Measurements from ENCODE around the gene RASAL1. TPM values are rescaled to one million over a fixed set of nuclear protein-coding genes. Genes with fewer than 3 reads are reported as not detected.

The RASAL1 gene
- total RNA-seq, 1 donor from 2014 or later = 0.26 TPM

GRCh38 chr12:113054948-113055486, 80.5 kb downstream of the RASAL1 start:
- Histone ChIP-seq H3K9me3 (no peaks in the 10 kb centered on the region), H3K27ac (no peak overlapping the region), H3K36me3 (no peaks in the 10 kb centered on the region), H3K4me3 (no peak overlapping the region), H3K27me3 (peaks cover 38% of the 10 kb centered on the region), H3K4me1 (peaks cover 9% of the 10 kb centered on the region)
- TF ChIP-seq, protein P1, sequence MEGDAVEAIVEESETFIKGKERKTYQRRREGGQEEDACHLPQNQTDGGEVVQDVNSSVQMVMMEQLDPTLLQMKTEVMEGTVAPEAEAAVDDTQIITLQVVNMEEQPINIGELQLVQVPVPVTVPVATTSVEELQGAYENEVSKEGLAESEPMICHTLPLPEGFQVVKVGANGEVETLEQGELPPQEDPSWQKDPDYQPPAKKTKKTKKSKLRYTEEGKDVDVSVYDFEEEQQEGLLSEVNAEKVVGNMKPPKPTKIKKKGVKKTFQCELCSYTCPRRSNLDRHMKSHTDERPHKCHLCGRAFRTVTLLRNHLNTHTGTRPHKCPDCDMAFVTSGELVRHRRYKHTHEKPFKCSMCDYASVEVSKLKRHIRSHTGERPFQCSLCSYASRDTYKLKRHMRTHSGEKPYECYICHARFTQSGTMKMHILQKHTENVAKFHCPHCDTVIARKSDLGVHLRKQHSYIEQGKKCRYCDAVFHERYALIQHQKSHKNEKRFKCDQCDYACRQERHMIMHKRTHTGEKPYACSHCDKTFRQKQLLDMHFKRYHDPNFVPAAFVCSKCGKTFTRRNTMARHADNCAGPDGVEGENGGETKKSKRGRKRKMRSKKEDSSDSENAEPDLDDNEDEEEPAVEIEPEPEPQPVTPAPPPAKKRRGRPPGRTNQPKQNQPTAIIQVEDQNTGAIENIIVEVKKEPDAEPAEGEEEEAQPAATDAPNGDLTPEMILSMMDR (IDR thresholded peaks at IDR 0.05) = no peak
- no peak for DNase-seq
- intact Hi-C loops (cut with DNase I) = loop anchor here (10.0 kb wide), 1 partner anchor 120 kb away; no protein-coding TSS in a partner anchor
- ATAC-seq = no peak

DNA sequence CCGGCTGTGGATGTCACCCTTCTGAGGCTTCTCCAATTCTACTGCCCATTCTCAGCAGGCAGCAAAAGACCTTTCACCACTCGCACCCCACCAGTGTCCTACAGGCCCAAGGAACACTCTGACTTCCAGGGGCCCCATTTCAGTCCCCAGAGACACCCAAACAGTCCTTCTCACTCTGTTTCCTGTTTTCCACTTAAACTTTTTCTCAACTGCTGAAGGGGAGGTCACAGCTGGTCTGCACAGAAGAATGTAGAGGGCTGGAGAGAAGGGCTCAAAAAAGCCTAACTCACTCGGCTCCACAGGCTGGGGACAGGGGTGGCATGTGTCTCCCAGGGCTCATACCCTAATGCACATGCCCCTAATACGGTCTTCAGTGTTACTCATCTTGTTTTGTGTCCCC, 83.2 kb downstream of the RASAL1 start:
- intact Hi-C loops (cut with DNase I) = loop anchor here (10.0 kb wide), 1 partner anchor 122 kb away; no protein-coding TSS in a partner anchor
- ATAC-seq (no peak), DNase-seq (no peak)
- TF ChIP-seq, protein P1 (IDR thresholded peaks at IDR 0.05) = no peak
- Histone ChIP-seq H3K9me3 (no peaks in the 10 kb centered on the region), H3K4me1 (peaks cover 7% of the 10 kb centered on the region), H3K27ac (no peak overlapping the region), H3K27me3 (peaks cover 23% of the 10 kb centered on the region), H3K36me3 (no peaks in the 10 kb centered on the region), H3K4me3 (no peak overlapping the region)

- H3K27me3 ChIP-seq = peaks cover 17% of the 10 kb centered on the region
- H3K27ac ChIP-seq = no peak overlapping the region
- TF ChIP-seq, protein P1 (IDR thresholded peaks at IDR 0.05) = no peak
- DNase-seq (no peak), ATAC-seq (no peak)
- intact Hi-C loops (cut with DNase I) = loop anchor here (10.0 kb wide), 1 partner anchor 123 kb away; no protein-coding TSS in a partner anchor
- H3K4me3 ChIP-seq = no peak overlapping the region
- no peaks in the 10 kb centered on the region for H3K9me3 ChIP-seq
- no peaks in the 10 kb centered on the region for H3K36me3 ChIP-seq
- H3K4me1 ChIP-seq = peaks cover 1% of the 10 kb centered on the region
These were observed 83.8 kb downstream of the RASAL1 start for GRCh38 chr12:113051759-113052158.

DNA sequence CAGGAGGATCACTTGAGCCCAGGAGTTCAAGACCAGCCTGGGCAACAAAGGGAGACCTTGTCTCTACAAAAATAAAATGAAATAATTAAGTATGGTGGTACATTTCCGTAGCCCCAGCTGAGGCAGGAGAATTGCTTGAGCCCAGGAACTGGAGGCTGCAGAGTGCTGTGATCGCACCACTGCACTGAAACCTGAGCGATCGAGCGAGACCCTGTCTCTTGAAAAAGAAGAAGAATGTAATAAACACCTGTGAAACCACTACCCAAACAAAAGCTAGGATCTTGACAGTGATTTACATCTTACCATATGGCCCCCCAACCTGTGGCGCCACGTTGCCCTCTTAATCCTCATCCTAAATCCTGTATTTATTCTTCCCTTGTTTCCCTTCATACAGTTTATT, 84.8 kb downstream of the RASAL1 start:
- no peak for ATAC-seq
- H3K4me3 ChIP-seq = no peak overlapping the region
- H3K27me3 ChIP-seq = peaks cover 7% of the 10 kb centered on the region
- no peaks in the 10 kb centered on the region for H3K36me3 ChIP-seq
- TF ChIP-seq, protein P1 (IDR thresholded peaks at IDR 0.05) = no peak
- no peak for DNase-seq
- no peak overlapping the region for H3K27ac ChIP-seq
- intact Hi-C loops (cut with DNase I) = loop anchor here (10.0 kb wide), 1 partner anchor 124 kb away; no protein-coding TSS in a partner anchor
- H3K4me1 ChIP-seq = no peaks in the 10 kb centered on the region
- H3K9me3 ChIP-seq = no peaks in the 10 kb centered on the region

- H3K27ac ChIP-seq = no peak overlapping the region
- TF ChIP-seq, protein P1 (IDR thresholded peaks at IDR 0.05) = no peak
- no peak overlapping the region for H3K4me3 ChIP-seq
- H3K9me3 ChIP-seq = no peaks in the 10 kb centered on the region
- H3K36me3 ChIP-seq = no peaks in the 10 kb centered on the region
- DNase-seq (peak; percentile 65), ATAC-seq (peak; percentile 60)
- H3K4me1 ChIP-seq = no peaks in the 10 kb centered on the region
- H3K27me3 ChIP-seq = peaks cover under 1% of the 10 kb centered on the region
- intact Hi-C loops (cut with DNase I) = loop anchor here (10.0 kb wide), 1 partner anchor 125 kb away; no protein-coding TSS in a partner anchor
These were observed 85.4 kb downstream of the RASAL1 start for GRCh38 chr12:113049976-113050742.

Small RNAs within 50 kb of the gene (microRNA-seq; reads per million reads assigned to microRNA genes)
- gene MIR7106 (ENCODE audit: borderline microRNAs expressed) = not detected

Other genes with a start within 250 kb of the RASAL1 start
- gene OAS1, start 228.8 kb downstream of the RASAL1 start, total RNA-seq = 60.0 TPM
- gene OAS3, start 197.3 kb downstream of the RASAL1 start, total RNA-seq = 47.4 TPM
- 57.7 TPM for gene OAS2, start 157.2 kb downstream of the RASAL1 start, total RNA-seq
- 5.1 TPM for gene DTX1, start 79.0 kb downstream of the RASAL1 start, total RNA-seq
- gene CFAP73, start 14.0 kb upstream of the RASAL1 start, total RNA-seq = not detected
- 55.8 TPM for gene DDX54, start 49.7 kb upstream of the RASAL1 start, total RNA-seq
- 16.4 TPM for gene RITA1, start 50.0 kb upstream of the RASAL1 start, total RNA-seq
- 51.9 TPM for gene TPCN1, start 85.7 kb upstream of the RASAL1 start, total RNA-seq
- gene SLC8B1, start 199.3 kb upstream of the RASAL1 start, total RNA-seq = 42.8 TPM
- gene PLBD2, start 222.8 kb upstream of the RASAL1 start, total RNA-seq = 41.0 TPM